HG03521 (cell line): ENCODE results near the gene THBS1.

ENCODE experiments used
- ATAC-seq: cut with Tn5 transposase; IDR thresholded peaks from one replicate; pipeline ENCODE4 v1.9.1; 2021; ENCODE audit warnings: mild to moderate bottlenecking, moderate library complexity; ENCODE audit not compliant: unreplicated experiment

Gene THBS1

DNA sequence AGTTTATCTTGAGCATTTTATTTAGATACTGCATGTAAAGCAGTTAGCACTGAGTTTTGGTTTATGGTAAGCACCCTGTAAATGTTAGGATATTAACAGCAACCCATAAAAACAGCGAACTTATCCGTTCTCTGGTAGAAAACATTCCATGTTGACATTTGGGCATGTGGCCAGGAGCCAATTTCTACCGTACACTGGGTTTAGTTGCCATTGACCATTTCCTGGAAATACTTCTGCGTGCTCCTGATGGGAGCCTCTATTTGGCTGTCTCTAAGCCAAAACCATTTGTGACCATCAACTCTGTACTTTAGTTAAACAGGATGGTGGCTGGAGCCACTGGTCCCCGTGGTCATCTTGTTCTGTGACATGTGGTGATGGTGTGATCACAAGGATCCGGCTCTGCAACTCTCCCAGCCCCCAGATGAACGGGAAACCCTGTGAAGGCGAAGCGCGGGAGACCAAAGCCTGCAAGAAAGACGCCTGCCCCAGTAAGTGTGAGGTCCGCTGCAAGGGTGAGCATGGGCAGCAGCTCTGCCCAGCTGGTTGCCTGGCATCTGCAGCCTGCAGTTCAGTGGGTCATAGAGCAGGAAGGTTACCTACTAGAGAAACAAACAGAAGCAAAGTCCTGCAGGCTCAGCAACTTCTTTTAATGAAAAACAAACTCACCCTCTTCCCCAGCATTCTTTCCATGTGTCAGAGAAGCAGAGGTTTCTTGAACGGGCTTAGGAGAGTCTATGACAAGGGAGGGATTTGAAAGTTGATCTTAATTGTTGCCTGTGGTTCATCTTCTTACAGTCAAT, 7.1 kb downstream of the THBS1 start:
- no peak for ATAC-seq

DNA sequence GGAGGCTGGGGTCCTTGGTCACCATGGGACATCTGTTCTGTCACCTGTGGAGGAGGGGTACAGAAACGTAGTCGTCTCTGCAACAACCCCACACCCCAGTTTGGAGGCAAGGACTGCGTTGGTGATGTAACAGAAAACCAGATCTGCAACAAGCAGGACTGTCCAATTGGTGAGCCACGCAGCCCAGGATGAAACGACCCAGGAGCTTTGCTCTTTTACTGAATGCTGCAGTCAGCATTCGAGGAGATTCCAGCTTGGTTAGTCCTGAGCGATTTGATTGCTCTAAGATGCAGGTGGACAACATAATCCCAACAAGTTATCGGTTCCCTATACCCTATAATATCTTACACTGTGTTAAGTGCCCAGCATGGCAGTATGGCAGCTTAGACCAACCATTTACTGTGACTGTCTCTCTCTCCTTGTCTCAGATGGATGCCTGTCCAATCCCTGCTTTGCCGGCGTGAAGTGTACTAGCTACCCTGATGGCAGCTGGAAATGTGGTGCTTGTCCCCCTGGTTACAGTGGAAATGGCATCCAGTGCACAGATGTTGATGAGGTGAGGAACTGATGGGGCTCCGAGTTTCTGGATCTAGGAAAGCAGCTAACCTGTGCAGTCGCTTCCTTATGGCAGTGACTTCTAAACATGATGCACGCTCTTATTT, 7.8 kb downstream of the THBS1 start:
- ATAC-seq, result no peak

DNA sequence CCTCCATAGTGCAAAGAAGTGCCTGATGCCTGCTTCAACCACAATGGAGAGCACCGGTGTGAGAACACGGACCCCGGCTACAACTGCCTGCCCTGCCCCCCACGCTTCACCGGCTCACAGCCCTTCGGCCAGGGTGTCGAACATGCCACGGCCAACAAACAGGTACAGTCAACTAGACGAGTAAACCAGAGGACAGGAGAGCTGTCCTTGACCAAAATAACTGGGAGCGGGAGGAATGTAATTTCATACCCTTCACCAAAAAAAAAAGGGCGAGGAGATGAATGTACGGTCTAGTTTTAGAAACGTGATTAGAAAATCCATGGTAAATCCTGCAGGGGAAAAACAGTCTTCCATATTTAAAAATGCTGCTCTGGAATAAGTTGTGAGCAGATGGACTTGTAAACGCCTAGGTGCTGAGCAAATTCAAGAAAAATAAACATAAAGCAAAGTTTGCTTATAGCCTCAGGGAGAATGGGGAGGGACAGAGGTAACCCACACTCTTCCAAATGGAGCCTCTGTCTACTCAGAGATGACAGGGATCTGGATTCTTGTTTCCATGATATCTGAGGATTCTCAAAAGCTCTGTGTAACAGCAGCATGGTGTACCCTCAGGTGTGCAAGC, 8.4 kb downstream of the THBS1 start:
- ATAC-seq, result no peak

DNA sequence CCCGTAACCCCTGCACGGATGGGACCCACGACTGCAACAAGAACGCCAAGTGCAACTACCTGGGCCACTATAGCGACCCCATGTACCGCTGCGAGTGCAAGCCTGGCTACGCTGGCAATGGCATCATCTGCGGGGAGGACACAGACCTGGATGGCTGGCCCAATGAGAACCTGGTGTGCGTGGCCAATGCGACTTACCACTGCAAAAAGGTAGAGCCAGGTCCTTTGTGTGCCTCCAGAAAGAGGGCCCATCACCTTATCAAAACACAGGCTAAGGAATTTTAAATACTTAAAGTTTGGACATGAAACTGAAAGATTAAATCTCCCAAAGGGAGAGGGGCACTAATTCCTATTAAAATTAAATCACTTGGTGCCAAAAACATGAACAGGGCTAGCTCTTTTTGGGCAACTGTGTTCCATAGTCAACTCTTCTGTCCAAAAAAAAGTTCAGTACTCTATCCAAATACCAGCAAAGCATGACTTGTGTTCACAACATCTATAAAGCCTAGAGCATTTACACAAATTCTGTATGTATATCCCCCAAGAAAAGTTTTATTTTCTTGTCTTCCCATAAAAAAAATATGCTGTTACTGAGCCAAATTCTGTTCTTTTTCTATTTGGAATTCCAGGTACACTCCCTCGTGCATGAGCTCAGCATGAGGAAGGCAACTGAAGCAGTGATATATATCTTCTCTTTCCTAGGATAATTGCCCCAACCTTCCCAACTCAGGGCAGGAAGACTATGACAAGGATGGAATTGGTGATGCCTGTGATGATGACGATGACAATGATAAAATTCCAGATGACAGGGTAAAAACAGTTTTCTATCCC, 9.2 kb downstream of the THBS1 start:
- no peak for ATAC-seq

DNA sequence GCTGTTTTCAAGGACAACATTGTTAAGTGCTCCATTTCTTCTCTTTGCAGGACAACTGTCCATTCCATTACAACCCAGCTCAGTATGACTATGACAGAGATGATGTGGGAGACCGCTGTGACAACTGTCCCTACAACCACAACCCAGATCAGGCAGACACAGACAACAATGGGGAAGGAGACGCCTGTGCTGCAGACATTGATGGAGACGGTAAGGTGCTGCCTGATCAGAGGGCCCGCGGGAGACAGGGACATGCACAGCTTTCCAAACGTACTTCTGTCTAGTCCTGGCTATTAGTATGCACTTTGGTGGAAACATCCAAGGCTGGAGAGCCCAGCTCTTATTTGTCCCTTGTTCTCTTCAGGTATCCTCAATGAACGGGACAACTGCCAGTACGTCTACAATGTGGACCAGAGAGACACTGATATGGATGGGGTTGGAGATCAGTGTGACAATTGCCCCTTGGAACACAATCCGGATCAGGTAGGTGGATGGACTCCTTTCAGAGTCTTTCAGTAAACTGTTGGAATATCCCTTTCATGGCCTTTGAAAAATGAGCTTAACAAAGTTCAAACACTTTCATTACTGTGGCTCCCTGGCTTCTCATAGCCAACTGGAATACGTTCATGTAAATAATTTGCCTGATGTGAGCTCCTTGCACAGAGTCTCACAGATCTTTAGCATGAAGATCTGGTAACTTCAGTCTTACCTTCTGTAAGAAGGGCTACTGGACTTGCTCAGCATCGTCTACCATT, 10.4 kb downstream of the THBS1 start:
- ATAC-seq, result no peak

DNA sequence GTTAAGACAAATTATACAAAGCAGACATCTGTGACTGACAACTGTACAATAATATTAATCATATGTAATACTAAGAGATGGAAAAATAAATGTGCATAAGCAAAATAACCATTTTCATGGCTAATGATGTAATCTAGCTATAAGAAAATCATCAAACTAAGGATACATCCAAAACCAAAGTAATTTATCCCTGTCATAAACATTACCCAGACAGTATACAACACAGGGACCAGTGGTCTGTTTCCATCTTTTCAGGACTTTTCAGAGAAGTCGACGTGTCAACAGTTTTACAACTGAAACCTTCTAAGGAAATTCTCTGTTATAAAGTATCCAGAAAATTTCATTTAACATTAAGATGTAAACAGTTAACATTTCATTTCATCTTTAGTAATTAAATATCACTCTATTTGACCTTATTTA, 11.0 kb downstream of the THBS1 start:
- no peak for ATAC-seq

DNA sequence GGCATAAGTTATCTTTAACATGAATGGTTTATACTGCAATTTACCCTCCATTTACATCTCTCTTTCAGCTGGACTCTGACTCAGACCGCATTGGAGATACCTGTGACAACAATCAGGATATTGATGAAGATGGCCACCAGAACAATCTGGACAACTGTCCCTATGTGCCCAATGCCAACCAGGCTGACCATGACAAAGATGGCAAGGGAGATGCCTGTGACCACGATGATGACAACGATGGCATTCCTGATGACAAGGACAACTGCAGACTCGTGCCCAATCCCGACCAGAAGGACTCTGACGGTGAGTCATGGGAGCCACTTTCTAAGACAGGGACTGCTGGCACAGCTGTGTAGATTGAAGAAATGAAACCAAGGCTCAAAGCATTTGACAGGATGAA, 11.6 kb downstream of the THBS1 start:
- ATAC-seq, result no peak

DNA sequence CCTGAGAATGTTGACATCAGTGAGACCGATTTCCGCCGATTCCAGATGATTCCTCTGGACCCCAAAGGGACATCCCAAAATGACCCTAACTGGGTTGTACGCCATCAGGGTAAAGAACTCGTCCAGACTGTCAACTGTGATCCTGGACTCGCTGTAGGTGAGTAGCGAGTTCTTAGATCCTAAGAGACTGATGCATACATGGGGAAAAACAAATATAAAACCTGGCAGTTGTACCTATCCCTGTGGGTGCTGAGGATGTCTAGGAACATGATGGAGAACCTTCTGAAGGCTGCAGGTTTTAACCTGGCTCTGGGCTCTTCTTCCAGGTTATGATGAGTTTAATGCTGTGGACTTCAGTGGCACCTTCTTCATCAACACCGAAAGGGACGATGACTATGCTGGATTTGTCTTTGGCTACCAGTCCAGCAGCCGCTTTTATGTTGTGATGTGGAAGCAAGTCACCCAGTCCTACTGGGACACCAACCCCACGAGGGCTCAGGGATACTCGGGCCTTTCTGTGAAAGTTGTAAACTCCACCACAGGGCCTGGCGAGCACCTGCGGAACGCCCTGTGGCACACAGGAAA, 12.3 kb downstream of the THBS1 start:
- no peak for ATAC-seq

DNA sequence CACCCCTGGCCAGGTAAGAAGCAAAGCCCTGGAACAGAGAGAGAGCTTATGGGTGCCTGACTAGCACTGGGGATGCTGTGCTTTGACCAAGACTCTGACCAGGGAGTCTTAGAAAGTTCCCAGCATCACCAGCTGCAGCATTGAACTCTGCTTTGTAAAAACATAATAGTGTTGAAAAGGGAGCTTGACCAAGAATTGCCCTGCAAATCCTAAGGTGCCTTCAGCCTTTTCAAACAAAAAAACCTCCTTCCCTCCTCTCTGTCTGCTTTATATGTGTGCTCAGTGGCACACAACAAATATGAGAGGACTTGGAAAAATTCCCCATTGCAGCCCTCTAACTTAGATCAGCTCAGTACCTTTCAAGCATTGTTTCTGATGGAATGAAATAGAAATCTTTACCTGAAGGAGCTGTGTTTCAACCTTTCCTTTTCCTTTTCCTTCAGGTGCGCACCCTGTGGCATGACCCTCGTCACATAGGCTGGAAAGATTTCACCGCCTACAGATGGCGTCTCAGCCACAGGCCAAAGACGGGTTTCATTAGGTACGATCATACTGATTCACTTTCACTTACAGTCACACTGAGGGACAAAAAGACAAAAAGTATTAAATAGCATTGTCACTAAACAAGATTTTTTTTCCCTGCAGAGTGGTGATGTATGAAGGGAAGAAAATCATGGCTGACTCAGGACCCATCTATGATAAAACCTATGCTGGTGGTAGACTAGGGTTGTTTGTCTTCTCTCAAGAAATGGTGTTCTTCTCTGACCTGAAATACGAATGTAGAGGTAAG, 13.0 kb downstream of the THBS1 start:
- no peak for ATAC-seq

DNA sequence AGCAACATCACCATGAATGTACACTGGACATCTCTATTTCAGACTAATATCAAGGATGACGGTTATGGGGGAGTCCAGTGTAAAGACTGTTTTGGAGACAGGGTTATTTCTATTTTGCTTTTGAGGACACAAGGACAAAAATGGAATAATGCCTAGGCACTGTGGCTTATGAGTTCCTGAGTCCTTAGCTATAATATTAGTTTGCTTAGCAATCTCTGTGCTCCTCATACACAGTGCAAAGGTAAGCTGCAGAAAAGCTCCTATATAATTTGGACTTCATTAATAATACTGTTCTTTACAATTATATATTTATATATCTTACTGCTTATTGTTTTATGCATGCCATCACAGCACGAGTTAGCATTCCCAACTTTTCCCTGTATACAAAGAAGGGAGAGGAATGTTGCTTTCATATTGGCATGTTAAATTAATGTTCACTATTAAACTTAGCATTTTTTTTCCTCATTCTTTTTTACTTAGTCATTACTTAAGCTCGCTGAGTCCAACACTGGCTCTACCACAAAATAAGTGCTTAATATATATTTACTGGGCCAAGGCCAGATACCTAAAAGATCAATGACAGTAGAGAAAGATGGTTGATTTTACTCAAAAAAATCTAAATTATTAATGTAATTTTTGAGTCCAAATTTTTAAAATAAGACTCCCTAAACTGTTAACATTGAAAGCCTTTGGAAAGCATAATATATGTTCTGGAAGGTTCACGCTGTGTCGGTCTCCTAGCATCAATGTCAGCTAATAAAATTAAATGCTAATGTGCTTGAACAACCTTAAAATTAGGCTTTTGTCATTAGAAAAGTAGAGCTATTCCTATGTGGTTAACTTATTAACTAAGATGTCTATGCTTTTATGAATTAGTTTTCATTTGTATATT, 13.8 kb downstream of the THBS1 start:
- no peak for ATAC-seq

DNA sequence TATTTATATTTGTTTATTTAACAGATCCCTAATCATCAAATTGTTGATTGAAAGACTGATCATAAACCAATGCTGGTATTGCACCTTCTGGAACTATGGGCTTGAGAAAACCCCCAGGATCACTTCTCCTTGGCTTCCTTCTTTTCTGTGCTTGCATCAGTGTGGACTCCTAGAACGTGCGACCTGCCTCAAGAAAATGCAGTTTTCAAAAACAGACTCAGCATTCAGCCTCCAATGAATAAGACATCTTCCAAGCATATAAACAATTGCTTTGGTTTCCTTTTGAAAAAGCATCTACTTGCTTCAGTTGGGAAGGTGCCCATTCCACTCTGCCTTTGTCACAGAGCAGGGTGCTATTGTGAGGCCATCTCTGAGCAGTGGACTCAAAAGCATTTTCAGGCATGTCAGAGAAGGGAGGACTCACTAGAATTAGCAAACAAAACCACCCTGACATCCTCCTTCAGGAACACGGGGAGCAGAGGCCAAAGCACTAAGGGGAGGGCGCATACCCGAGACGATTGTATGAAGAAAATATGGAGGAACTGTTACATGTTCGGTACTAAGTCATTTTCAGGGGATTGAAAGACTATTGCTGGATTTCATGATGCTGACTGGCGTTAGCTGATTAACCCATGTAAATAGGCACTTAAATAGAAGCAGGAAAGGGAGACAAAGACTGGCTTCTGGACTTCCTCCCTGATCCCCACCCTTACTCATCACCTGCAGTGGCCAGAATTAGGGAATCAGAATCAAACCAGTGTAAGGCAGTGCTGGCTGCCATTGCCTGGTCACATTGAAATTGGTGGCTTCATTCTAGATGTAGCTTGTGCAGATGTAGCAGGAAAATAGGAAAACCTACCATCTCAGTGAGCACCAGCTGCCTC, 14.7 kb downstream of the THBS1 start:
- ATAC-seq, result no peak

DNA sequence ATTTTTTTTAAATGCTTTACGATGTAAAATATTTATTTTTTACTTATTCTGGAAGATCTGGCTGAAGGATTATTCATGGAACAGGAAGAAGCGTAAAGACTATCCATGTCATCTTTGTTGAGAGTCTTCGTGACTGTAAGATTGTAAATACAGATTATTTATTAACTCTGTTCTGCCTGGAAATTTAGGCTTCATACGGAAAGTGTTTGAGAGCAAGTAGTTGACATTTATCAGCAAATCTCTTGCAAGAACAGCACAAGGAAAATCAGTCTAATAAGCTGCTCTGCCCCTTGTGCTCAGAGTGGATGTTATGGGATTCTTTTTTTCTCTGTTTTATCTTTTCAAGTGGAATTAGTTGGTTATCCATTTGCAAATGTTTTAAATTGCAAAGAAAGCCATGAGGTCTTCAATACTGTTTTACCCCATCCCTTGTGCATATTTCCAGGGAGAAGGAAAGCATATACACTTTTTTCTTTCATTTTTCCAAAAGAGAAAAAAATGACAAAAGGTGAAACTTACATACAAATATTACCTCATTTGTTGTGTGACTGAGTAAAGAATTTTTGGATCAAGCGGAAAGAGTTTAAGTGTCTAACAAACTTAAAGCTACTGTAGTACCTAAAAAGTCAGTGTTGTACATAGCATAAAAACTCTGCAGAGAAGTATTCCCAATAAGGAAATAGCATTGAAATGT, 15.6 kb downstream of the THBS1 start:
- no peak for ATAC-seq

DNA sequence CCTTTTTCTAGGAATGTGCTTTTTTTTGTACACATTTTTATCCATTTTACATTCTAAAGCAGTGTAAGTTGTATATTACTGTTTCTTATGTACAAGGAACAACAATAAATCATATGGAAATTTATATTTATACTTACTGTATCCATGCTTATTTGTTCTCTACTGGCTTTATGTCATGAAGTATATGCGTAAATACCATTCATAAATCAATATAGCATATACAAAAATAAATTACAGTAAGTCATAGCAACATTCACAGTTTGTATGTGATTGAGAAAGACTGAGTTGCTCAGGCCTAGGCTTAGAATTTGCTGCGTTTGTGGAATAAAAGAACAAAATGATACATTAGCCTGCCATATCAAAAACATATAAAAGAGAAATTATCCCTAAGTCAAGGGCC, 16.5 kb downstream of the THBS1 start:
- no peak for ATAC-seq

DNA sequence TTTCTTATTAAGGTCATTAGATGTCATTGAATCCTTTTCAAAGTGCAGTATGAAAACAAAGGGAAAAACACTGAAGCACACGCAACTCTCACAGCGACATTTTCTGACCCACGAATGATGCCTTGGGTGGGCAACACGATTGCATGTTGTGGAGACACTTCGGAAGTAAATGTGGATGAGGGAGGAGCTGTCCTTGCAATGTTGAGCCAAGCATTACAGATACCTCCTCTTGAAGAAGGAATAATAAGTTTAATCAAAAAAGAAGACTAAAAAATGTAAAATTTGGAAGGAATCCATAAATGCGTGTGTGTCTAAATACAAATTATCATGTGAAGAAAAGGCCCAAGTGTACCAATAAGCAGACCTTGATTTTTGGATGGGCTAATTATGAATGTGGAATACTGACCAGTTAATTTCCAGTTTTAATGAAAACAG, 16.9 kb downstream of the THBS1 start:
- no peak for ATAC-seq

DNA sequence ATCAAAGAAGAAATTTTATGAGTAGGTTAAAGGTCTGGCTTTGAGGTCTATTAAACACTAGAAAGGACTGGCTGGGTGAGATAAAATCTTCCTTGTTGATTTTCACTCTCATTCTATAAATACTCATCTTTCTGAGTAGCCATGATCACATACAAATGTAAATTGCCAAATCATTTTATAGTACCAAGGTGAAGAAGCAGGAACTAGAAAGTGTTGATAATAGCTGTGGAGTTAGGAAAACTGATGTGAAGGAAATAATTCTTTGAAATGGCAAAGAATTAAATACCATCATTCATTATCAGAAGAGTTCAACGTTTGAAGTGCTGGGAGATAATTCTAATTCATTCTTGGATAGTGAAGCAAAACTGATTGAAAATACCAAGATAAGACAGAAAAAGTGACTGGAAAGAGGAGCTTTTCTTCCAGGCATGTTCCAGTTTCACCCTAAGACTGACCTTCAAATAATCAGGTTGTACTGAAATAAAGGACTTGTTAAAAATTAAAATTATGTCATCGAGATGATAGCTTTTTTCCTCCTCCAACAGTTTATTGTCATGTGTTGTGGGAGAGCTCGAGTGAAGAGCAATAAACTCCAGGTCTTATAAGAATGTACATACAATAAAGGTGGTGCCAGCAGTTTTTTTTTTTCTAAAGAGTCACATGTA, 17.4 kb downstream of the THBS1 start:
- ATAC-seq, result no peak
